Gastroesophageal sphincter (tissue), 4 donors: ENCODE measurements around the gene SINHCAF. TPM values are rescaled to one million over a fixed set of nuclear protein-coding genes. Genes with fewer than 3 reads are reported as not detected.

Experiments used
- ATAC-seq: fragments of 150-250 bp; one replicate; pipeline ENCODE4 v1.9.1; 2016; ENCODE audit warnings: mild to moderate bottlenecking, moderate library complexity
- H3K27ac ChIP-seq, 4 donors: fragments of 200-600 bp; sonication (generic) in 3 of 4; 1 replicate in 3 of 4; 2 replicates in 1 of 4; pipeline ENCODE4 v1.5.1; 2016 to 2019
- H3K27me3 ChIP-seq: fragments of 200-600 bp; sonication (generic); one replicate; pipeline ENCODE4 v1.5.1; 2019
- H3K36me3 ChIP-seq, 2 donors: fragments of 200-600 bp; sonication (generic); one replicate each; pipeline ENCODE4 v1.5.1; 2019; ENCODE audit warnings: control low read depth in 1 of 2
- H3K4me1 ChIP-seq, 3 donors: fragments of 200-600 bp; sonication (generic); 1 replicate in 2 of 3; 2 replicates in 1 of 3; pipeline ENCODE4 v1.5.1; 2016 to 2019; ENCODE audit warnings: control low read depth in 2 of 3
- H3K4me3 ChIP-seq, 2 donors: fragments of 200-600 bp; sonication (generic); one replicate each; pipeline ENCODE4 v1.5.1; 2019; ENCODE audit warnings: mild to moderate bottlenecking in 1 of 2, moderate library complexity in 1 of 2
- H3K9me3 ChIP-seq, 3 donors: fragments of 200-600 bp; sonication (generic); one replicate each; pipeline ENCODE4 v1.5.1; 2017 to 2019; ENCODE audit warnings: control low read depth in 2 of 3
- EP300 ChIP-seq: sonication (generic); formaldehyde crosslinking; IDR thresholded peaks from one replicate; pipeline ENCODE4 v1.6.1; 2017; ENCODE audit warnings: antibody characterized with exemption, mild to moderate bottlenecking
- POLR2A ChIP-seq, 2 donors: fragments of 450-650 bp; IDR thresholded peaks; one replicate each; pipeline ENCODE4 v1.6.1; 2017; ENCODE audit warnings: antibody characterized with exemption in 2 of 2, mild to moderate bottlenecking in 2 of 2, moderate library complexity in 1 of 2
- POLR2AphosphoS5 ChIP-seq: sonication (generic); formaldehyde crosslinking; IDR thresholded peaks from one replicate; pipeline ENCODE4 v1.6.1; 2017; ENCODE audit warnings: antibody characterized with exemption
- WGBS, 2 donors: methylation state at CpG; one replicate each; pipeline ENCODE4 v1.1.5; 2018; ENCODE audit warnings: low coverage in 1 of 2; 5-methylcytosine and 5-hydroxymethylcytosine counted together
- total RNA-seq, 4 donors: library from RNA; depleted of rRNA; stranded (reverse); fragments of >200 nt; gene quantifications; one replicate each; pipeline ENCODE4 v1.1.0, GENCODE V29; 2016
- TF ChIP-seq, protein P1 (sequence below), 4 experiments: fragments of 200-600 bp in 2 of 4; fragments of 450-650 bp in 2 of 4; sonication (generic) in 1 of 4; IDR thresholded peaks; one replicate each; pipeline ENCODE4 v1.5.1; 2017 to 2019; ENCODE audit warnings: antibody characterized with exemption in 4 of 4, mild to moderate bottlenecking in 2 of 4, moderate library complexity in 2 of 4

The SINHCAF gene
- total RNA-seq, 4 donors from 2014 or later = 21.7 to 67.8 (median 25.8) TPM

DNA sequence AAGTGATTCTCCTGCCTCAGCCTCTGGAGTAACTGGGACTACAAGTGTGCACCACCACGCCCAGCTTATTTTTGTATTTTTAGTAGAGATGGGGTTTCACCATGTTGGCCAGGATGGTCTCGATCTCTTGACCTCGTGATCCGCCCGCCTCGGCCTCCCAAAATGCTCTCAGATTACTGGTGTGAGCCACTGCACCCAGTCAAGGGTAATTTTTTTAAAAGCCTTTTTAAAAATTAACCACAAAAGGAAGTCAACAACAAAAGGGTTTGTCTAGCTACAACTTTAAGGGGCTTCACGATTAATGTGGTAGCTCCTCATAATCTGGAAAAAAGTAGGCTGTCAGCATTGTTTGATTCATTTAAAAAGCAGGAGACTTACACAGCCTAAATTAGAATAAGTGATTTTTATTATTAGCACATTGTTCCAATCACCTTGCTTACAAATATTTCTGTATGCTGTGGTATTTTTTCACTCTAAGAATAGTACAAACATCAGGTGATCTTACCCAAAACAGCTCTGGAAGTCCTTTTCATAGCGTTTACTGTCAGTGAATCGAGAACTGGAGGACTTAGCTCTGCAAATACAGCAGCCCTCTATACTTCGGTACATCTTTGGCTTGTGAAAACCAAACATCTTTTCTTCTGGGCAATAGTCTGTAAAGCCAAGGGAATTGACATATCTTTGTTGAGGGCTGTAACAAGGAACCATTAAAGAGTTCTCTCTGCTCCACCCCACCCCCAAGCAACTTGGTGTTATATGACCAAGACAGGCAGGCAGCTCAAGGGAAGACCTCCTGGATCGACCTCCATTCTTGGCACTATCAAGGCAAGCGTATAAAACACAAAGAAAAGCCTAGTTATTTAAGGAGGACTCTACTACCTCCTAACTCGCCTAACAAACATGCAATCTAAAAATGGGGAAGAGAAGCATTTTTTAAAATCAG is 28.1 kb downstream of the SINHCAF start:
- no peak overlapping the region for H3K4me3 ChIP-seq
- no peaks in the 10 kb centered on the region for H3K4me1 ChIP-seq
- no peaks in the 10 kb centered on the region for H3K27me3 ChIP-seq
- H3K36me3 ChIP-seq = peaks cover 0 to 68% of the 10 kb centered on the region in 2 donors
- no peak for ATAC-seq
- TF ChIP-seq, protein P1, sequence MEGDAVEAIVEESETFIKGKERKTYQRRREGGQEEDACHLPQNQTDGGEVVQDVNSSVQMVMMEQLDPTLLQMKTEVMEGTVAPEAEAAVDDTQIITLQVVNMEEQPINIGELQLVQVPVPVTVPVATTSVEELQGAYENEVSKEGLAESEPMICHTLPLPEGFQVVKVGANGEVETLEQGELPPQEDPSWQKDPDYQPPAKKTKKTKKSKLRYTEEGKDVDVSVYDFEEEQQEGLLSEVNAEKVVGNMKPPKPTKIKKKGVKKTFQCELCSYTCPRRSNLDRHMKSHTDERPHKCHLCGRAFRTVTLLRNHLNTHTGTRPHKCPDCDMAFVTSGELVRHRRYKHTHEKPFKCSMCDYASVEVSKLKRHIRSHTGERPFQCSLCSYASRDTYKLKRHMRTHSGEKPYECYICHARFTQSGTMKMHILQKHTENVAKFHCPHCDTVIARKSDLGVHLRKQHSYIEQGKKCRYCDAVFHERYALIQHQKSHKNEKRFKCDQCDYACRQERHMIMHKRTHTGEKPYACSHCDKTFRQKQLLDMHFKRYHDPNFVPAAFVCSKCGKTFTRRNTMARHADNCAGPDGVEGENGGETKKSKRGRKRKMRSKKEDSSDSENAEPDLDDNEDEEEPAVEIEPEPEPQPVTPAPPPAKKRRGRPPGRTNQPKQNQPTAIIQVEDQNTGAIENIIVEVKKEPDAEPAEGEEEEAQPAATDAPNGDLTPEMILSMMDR (IDR thresholded peaks at IDR 0.05) = no peak
- TF ChIP-seq POLR2A (IDR thresholded peaks at IDR 0.05) (no peak), POLR2AphosphoS5 (no peak), EP300 (no peak)
- H3K27ac ChIP-seq = no peak overlapping the region
- 82 to 89% methylated on average over 4 to 8 of the region's 13 CpGs for WGBS, 2 donors
- H3K9me3 ChIP-seq = no peaks in the 10 kb centered on the region

- WGBS, 2 donors = 52 to 64% methylated on average over 2 of the region's 2 CpGs
- Histone ChIP-seq H3K4me3 (no peak overlapping the region), H3K27me3 (no peaks in the 10 kb centered on the region), H3K9me3 (no peaks in the 10 kb centered on the region), H3K36me3 (peaks cover 0 to 73% of the 10 kb centered on the region in 2 donors), H3K4me1 (peaks cover 0 to 6% (median 0%) of the 10 kb centered on the region in 3 donors), H3K27ac (no peak overlapping the region)
- no peak for ATAC-seq
- TF ChIP-seq EP300 = no peak
- TF ChIP-seq POLR2AphosphoS5 = no peak
- no peak for TF ChIP-seq POLR2A (IDR thresholded peaks at IDR 0.05)
- TF ChIP-seq, protein P1 (IDR thresholded peaks at IDR 0.05) = no peak
Measured at GRCh38 chr12:31289441-31289840, 36.5 kb downstream of the SINHCAF start.

GRCh38 chr12:31288381-31288780 is 37.6 kb downstream of the SINHCAF start:
- 100% methylated on average over 1 of the region's 2 CpGs; no CpG with 5 or more reads in 1 of the 2 donors for WGBS, 2 donors
- H3K36me3 ChIP-seq = peaks cover 0 to 73% of the 10 kb centered on the region in 2 donors
- ATAC-seq = no peak
- H3K4me3 ChIP-seq = no peak overlapping the region
- peaks cover 0 to 6% (median 0%) of the 10 kb centered on the region in 3 donors for H3K4me1 ChIP-seq
- no peak overlapping the region for H3K27ac ChIP-seq
- H3K27me3 ChIP-seq = no peaks in the 10 kb centered on the region
- no peaks in the 10 kb centered on the region for H3K9me3 ChIP-seq
- TF ChIP-seq, protein P1 (IDR thresholded peaks at IDR 0.05) = no peak
- TF ChIP-seq POLR2A (IDR thresholded peaks at IDR 0.05) = no peak
- TF ChIP-seq EP300 = no peak
- no peak for TF ChIP-seq POLR2AphosphoS5

GRCh38 chr12:31280183-31280582 is 45.8 kb downstream of the SINHCAF start:
- ATAC-seq = no peak
- TF ChIP-seq, protein P1 (IDR thresholded peaks at IDR 0.05) = no peak
- TF ChIP-seq POLR2A (IDR thresholded peaks at IDR 0.05) (no peak), EP300 (no peak), POLR2AphosphoS5 (no peak)
- Histone ChIP-seq H3K36me3 (peaks cover 0 to 46% of the 10 kb centered on the region in 2 donors), H3K4me1 (peaks cover 0 to 10% (median 0%) of the 10 kb centered on the region in 3 donors), H3K9me3 (no peaks in the 10 kb centered on the region), H3K27ac (no peak overlapping the region), H3K27me3 (no peaks in the 10 kb centered on the region), H3K4me3 (no peak overlapping the region)
